Liver (tissue), 9 donors: Measurements from ENCODE around the gene ZC3H7B. TPM values are rescaled to one million over a fixed set of nuclear protein-coding genes. Genes with fewer than 3 reads are reported as not detected.
A peak's percentile ranks its signal among the peaks of the same experiment; 100 is the strongest.

Source experiments
- DNase-seq: peaks from one replicate; pipeline ENCODE4 v3.0.0-alpha.2; 2017; ENCODE audit warnings: low spot score
- H3K27ac ChIP-seq, 2 donors: one replicate each; pipeline ENCODE4 v1.7.0; 2013; ENCODE audit warnings: inconsistent platforms in 2 of 2, low read length in 2 of 2, control low read depth in 1 of 2, low read depth in 1 of 2, mild to moderate bottlenecking in 1 of 2
- H3K27me3 ChIP-seq, 4 donors: one replicate each; pipeline versions ENCODE4 v1.6.1 to v1.7.0; 2013; ENCODE audit warnings: low read length in 3 of 4, inconsistent platforms in 1 of 4, mild to moderate bottlenecking in 1 of 4, moderate library complexity in 1 of 4; ENCODE audit not compliant: control insufficient read depth in 4 of 4, insufficient read depth in 4 of 4
- H3K36me3 ChIP-seq, 4 donors: one replicate each; pipeline versions ENCODE4 v1.6.1 to v1.7.0; 2013; ENCODE audit warnings: low read length in 3 of 4, mild to moderate bottlenecking in 3 of 4, low read depth in 1 of 4, moderate library complexity in 1 of 4; ENCODE audit not compliant: control insufficient read depth in 4 of 4, insufficient read depth in 3 of 4
- H3K4me1 ChIP-seq, 4 donors: one replicate each; pipeline versions ENCODE4 v1.6.1 to v1.7.0; 2013; ENCODE audit warnings: low read length in 3 of 4, mild to moderate bottlenecking in 3 of 4, moderate library complexity in 1 of 4; ENCODE audit not compliant: control insufficient read depth in 4 of 4, insufficient read depth in 4 of 4
- H3K4me3 ChIP-seq, 3 donors: one replicate each; pipeline versions ENCODE4 v1.6.1 to v1.7.0; 2013; ENCODE audit warnings: low read length in 3 of 3, control low read depth in 1 of 3, low read depth in 1 of 3, mild to moderate bottlenecking in 1 of 3
- H3K9ac ChIP-seq, 2 donors: one replicate each; pipeline ENCODE4 v1.7.0; 2013; ENCODE audit warnings: low read length in 2 of 2, mild to moderate bottlenecking in 2 of 2, moderate library complexity in 2 of 2, control low read depth in 1 of 2, low read depth in 1 of 2
- H3K9me3 ChIP-seq, 4 donors: one replicate each; pipeline versions ENCODE4 v1.6.1 to v1.7.0; 2013; ENCODE audit warnings: low read length in 3 of 4; ENCODE audit not compliant: control insufficient read depth in 4 of 4
- EGR1 ChIP-seq, 2 donors: IDR thresholded peaks; 2 replicates each; pipeline ENCODE4 v1.6.1; 2016 to 2018; ENCODE audit warnings: antibody characterized with exemption in 2 of 2, low read depth in 2 of 2
- FOXA1 ChIP-seq: IDR thresholded peaks from 2 replicates; pipeline ENCODE4 v1.6.1; 2016; ENCODE audit warnings: antibody characterized with exemption
- FOXA2 ChIP-seq: IDR thresholded peaks from 2 replicates; pipeline ENCODE4 v1.6.1; 2016; ENCODE audit warnings: antibody characterized with exemption
- GABPA ChIP-seq, 2 donors: IDR thresholded peaks in 1 of 2; conservative IDR thresholded peaks in 1 of 2; 2 replicates each; pipeline ENCODE4 v1.6.1; 2016; ENCODE audit warnings: antibody characterized with exemption in 2 of 2, mild to moderate bottlenecking in 1 of 2, moderate library complexity in 1 of 2
- HNF4A ChIP-seq, 2 donors: conservative IDR thresholded peaks; 2 replicates each; pipeline ENCODE4 v1.6.1; 2016; ENCODE audit warnings: antibody characterized with exemption in 2 of 2, mild to moderate bottlenecking in 2 of 2
- HNF4G ChIP-seq: IDR thresholded peaks from 2 replicates; pipeline ENCODE4 v1.6.1; 2016; ENCODE audit warnings: antibody characterized with exemption
- JUND ChIP-seq, 2 donors: IDR thresholded peaks; 2 replicates each; pipeline ENCODE4 v1.6.1; 2016; ENCODE audit warnings: antibody characterized with exemption in 2 of 2
- NR2F2 ChIP-seq: IDR thresholded peaks from 2 replicates; pipeline ENCODE4 v1.6.1; 2016; ENCODE audit warnings: antibody characterized with exemption
- RAD21 ChIP-seq, 2 donors: IDR thresholded peaks; 2 replicates each; pipeline ENCODE4 v1.6.1; 2016; ENCODE audit warnings: antibody characterized with exemption in 2 of 2, mild to moderate bottlenecking in 2 of 2
- RXRA ChIP-seq, 2 donors: IDR thresholded peaks; 2 replicates each; pipeline ENCODE4 v1.6.1; 2017 to 2018; ENCODE audit warnings: antibody characterized with exemption in 2 of 2, mild to moderate bottlenecking in 1 of 2
- SP1 ChIP-seq: IDR thresholded peaks from 2 replicates; pipeline ENCODE4 v1.6.1; 2018; ENCODE audit warnings: antibody characterized with exemption, mild to moderate bottlenecking
- TAF1 ChIP-seq: conservative IDR thresholded peaks from 2 replicates; pipeline ENCODE4 v1.6.1; 2016; ENCODE audit warnings: antibody characterized with exemption, mild to moderate bottlenecking
- YY1 ChIP-seq: IDR thresholded peaks from 2 replicates; pipeline ENCODE4 v1.6.1; 2016; ENCODE audit warnings: antibody characterized with exemption, mild to moderate bottlenecking
- ZBTB33 ChIP-seq: IDR thresholded peaks from 2 replicates; pipeline ENCODE4 v1.6.1; 2016; ENCODE audit warnings: antibody characterized with exemption
- WGBS: extraction: QIAGEN DNeasy Blood & Tissue Kit; methylation state at CpG from one replicate; pipeline ENCODE4 v1.1.7; 2013; 5-methylcytosine and 5-hydroxymethylcytosine counted together
- polyA plus RNA-seq, 2 donors: library from polyadenylated mRNA; stranded (reverse) in 1 of 2; unstranded in 1 of 2; fragments of 200-250 nt in 1 of 2; fragments of >200 nt in 1 of 2; fragmentation: Nextera tagmentation in 1 of 2; extraction: Ambion mirVana in 1 of 2; gene quantifications; one replicate each; pipeline versions ENCODE4 v1.2.1 to v1.2.3, GENCODE V29; 2013 to 2015
- total RNA-seq, 2 donors: library from RNA; depleted of rRNA; stranded (reverse); fragments of >200 nt; gene quantifications; one replicate each; pipeline ENCODE4 v1.2.3, GENCODE V29; 2014
- TF ChIP-seq, protein P1 (sequence below): fragments of 150-350 bp; IDR thresholded peaks from 2 replicates; pipeline ENCODE4 v1.5.1; 2017; ENCODE audit warnings: improper control_type of control experiment, low read depth, low read length; ENCODE audit not compliant: missing input control
- TF ChIP-seq, protein P2 (sequence below): IDR thresholded peaks from 2 replicates; pipeline ENCODE4 v1.6.1; 2016; ENCODE audit warnings: antibody characterized with exemption, mild to moderate bottlenecking
- TF ChIP-seq, protein P3 (sequence below): IDR thresholded peaks from 2 replicates; pipeline ENCODE4 v1.6.1; 2016; ENCODE audit warnings: antibody characterized with exemption
- TF ChIP-seq, protein P4 (sequence below): IDR thresholded peaks from 2 replicates; pipeline ENCODE4 v1.6.1; 2016; ENCODE audit warnings: antibody characterized with exemption
- donor health status: healthy.
- donor health status: healthy.
- donor health status: healthy.
- donor health status: healthy.
- donor health status: healthy.

The ZC3H7B gene
- total and polyA plus RNA-seq, 4 donors, result 6.6 to 50.2 (median 26.1) TPM

GRCh38 chr22:41308054-41308453 is 6.7 kb downstream of the ZC3H7B start:
- WGBS, result 56% methylated on average over 3 of the region's 3 CpGs
- peaks cover 0 to 2% (median under 1%) of the 10 kb centered on the region in 4 donors for H3K36me3 ChIP-seq
- no peak for DNase-seq
- peak overlapping the region; percentile 83 to 93 for H3K27ac ChIP-seq
- H3K9me3 ChIP-seq, result no peaks in the 10 kb centered on the region
- H3K27me3 ChIP-seq, result no peaks in the 10 kb centered on the region
- H3K9ac ChIP-seq, result peak overlapping the region in 1 of 2 donors; percentile 82
- H3K4me1 ChIP-seq, result peaks cover 8 to 35% (median 28%) of the 10 kb centered on the region in 4 donors
- no peak for TF ChIP-seq FOXA1
- TF ChIP-seq GABPA (IDR thresholded peaks at IDR 0.05 in 1 of 2, conservative IDR thresholded peaks at IDR 0.05 in 1 of 2), result no peak
- no peak for TF ChIP-seq JUND (IDR thresholded peaks at IDR 0.05)
- TF ChIP-seq TAF1, result no peak
- TF ChIP-seq, protein P1, sequence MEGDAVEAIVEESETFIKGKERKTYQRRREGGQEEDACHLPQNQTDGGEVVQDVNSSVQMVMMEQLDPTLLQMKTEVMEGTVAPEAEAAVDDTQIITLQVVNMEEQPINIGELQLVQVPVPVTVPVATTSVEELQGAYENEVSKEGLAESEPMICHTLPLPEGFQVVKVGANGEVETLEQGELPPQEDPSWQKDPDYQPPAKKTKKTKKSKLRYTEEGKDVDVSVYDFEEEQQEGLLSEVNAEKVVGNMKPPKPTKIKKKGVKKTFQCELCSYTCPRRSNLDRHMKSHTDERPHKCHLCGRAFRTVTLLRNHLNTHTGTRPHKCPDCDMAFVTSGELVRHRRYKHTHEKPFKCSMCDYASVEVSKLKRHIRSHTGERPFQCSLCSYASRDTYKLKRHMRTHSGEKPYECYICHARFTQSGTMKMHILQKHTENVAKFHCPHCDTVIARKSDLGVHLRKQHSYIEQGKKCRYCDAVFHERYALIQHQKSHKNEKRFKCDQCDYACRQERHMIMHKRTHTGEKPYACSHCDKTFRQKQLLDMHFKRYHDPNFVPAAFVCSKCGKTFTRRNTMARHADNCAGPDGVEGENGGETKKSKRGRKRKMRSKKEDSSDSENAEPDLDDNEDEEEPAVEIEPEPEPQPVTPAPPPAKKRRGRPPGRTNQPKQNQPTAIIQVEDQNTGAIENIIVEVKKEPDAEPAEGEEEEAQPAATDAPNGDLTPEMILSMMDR, result no peak
- no peak for TF ChIP-seq FOXA2
- TF ChIP-seq HNF4A (conservative IDR thresholded peaks at IDR 0.05), result no peak
- TF ChIP-seq RXRA (IDR thresholded peaks at IDR 0.05), result no peak
- no peak for TF ChIP-seq RAD21 (IDR thresholded peaks at IDR 0.05)
- TF ChIP-seq, protein P2, sequence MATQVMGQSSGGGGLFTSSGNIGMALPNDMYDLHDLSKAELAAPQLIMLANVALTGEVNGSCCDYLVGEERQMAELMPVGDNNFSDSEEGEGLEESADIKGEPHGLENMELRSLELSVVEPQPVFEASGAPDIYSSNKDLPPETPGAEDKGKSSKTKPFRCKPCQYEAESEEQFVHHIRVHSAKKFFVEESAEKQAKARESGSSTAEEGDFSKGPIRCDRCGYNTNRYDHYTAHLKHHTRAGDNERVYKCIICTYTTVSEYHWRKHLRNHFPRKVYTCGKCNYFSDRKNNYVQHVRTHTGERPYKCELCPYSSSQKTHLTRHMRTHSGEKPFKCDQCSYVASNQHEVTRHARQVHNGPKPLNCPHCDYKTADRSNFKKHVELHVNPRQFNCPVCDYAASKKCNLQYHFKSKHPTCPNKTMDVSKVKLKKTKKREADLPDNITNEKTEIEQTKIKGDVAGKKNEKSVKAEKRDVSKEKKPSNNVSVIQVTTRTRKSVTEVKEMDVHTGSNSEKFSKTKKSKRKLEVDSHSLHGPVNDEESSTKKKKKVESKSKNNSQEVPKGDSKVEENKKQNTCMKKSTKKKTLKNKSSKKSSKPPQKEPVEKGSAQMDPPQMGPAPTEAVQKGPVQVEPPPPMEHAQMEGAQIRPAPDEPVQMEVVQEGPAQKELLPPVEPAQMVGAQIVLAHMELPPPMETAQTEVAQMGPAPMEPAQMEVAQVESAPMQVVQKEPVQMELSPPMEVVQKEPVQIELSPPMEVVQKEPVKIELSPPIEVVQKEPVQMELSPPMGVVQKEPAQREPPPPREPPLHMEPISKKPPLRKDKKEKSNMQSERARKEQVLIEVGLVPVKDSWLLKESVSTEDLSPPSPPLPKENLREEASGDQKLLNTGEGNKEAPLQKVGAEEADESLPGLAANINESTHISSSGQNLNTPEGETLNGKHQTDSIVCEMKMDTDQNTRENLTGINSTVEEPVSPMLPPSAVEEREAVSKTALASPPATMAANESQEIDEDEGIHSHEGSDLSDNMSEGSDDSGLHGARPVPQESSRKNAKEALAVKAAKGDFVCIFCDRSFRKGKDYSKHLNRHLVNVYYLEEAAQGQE, result no peak
- no peak for TF ChIP-seq HNF4G
- no peak overlapping the region for H3K4me3 ChIP-seq

- H3K36me3 ChIP-seq, result peaks cover 0 to 2% (median under 1%) of the 10 kb centered on the region in 4 donors
- peaks cover 8 to 34% (median 28%) of the 10 kb centered on the region in 4 donors for H3K4me1 ChIP-seq
- peak; percentile 64 for DNase-seq
- H3K27ac ChIP-seq, result peak overlapping the region; percentile 83 to 93
- no peaks in the 10 kb centered on the region for H3K27me3 ChIP-seq
- no peaks in the 10 kb centered on the region for H3K9me3 ChIP-seq
- no peak overlapping the region for H3K4me3 ChIP-seq
- H3K9ac ChIP-seq, result no peak overlapping the region
- 22% methylated on average over 7 of the region's 7 CpGs for WGBS
- TF ChIP-seq, protein P1, result no peak
- TF ChIP-seq NR2F2, result peak; percentile 66
- TF ChIP-seq SP1, result peak; percentile 98
- TF ChIP-seq JUND (IDR thresholded peaks at IDR 0.05), result peak; percentile 69 to 90
- TF ChIP-seq RXRA (IDR thresholded peaks at IDR 0.05), result peak; percentile 98 to 99
- no peak for TF ChIP-seq TAF1
- peak; percentile 96 to 98 for TF ChIP-seq HNF4A (conservative IDR thresholded peaks at IDR 0.05)
- TF ChIP-seq, protein P3, sequence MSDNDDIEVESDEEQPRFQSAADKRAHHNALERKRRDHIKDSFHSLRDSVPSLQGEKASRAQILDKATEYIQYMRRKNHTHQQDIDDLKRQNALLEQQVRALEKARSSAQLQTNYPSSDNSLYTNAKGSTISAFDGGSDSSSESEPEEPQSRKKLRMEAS, result peak; percentile 96
- TF ChIP-seq FOXA1, result peak; percentile 54
- peak; percentile 56 to 66 for TF ChIP-seq RAD21 (IDR thresholded peaks at IDR 0.05)
- peak; percentile 58 for TF ChIP-seq FOXA2
- TF ChIP-seq, protein P4, sequence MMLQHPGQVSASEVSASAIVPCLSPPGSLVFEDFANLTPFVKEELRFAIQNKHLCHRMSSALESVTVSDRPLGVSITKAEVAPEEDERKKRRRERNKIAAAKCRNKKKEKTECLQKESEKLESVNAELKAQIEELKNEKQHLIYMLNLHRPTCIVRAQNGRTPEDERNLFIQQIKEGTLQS, result peak; percentile 73
- TF ChIP-seq EGR1 (IDR thresholded peaks at IDR 0.05; ENCODE audit: low read depth in 2 of 2), result peak in 1 of 2 donors; percentile 78
- peak; percentile 94 for TF ChIP-seq HNF4G
- peak; percentile 92 for TF ChIP-seq ZBTB33
- TF ChIP-seq, protein P2, result peak; percentile 84
- TF ChIP-seq YY1, result peak; percentile 68
Observed at GRCh38 chr22:41308544-41308947, 7.2 kb downstream of the ZC3H7B start.
